Natural killer cell treated with Interleukin-12 subunit alpha and Interleukin-12 subunit beta and Interleukin-15 and Interleukin-18, amount 100 ng/mL, for 72 hours (primary cell): Measurements from ENCODE around the gene RANBP9. TPM values are rescaled to one million over a fixed set of nuclear protein-coding genes. Genes with fewer than 3 reads are reported as not detected.
A peak's percentile ranks its signal among the peaks of the same experiment; 100 is the strongest.

ENCODE experiments used
- ATAC-seq, 2 donors: fragments of 150-1000 bp; cut with Tn5 transposase in 1 of 2; sonication (Bioruptor Pico), chemical (Tn5 transposase) in 1 of 2; 2 replicates each; pipeline ENCODE4 v1.10.0; 2021
- DNase-seq: peaks from one replicate; pipeline ENCODE4 v3.0.0; 2022; ENCODE audit warnings: low spot score
- H3K27ac Mint-ChIP-seq, 2 donors: 1 replicate in 1 of 2; 2 replicates in 1 of 2; pipeline ENCODE4 v1.8.0; 2022; ENCODE audit warnings: mixed read lengths in 2 of 2, mild to moderate bottlenecking in 1 of 2, moderate library complexity in 1 of 2
- H3K27me3 Mint-ChIP-seq, 2 donors: 1 replicate in 1 of 2; 2 replicates in 1 of 2; pipeline ENCODE4 v1.8.0; 2022; ENCODE audit warnings: mixed read lengths in 2 of 2
- H3K36me3 Mint-ChIP-seq: one replicate; pipeline ENCODE4 v1.8.0; 2022; ENCODE audit warnings: mixed read lengths
- H3K4me1 Mint-ChIP-seq, 2 donors: 1 replicate in 1 of 2; 2 replicates in 1 of 2; pipeline ENCODE4 v1.8.0; 2022; ENCODE audit warnings: low read depth in 2 of 2, mixed read lengths in 2 of 2, mild to moderate bottlenecking in 1 of 2
- H3K4me3 Mint-ChIP-seq: one replicate; pipeline ENCODE4 v1.8.0; 2022; ENCODE audit warnings: mixed read lengths
- H3K9me3 Mint-ChIP-seq: 2 replicates; pipeline ENCODE4 v1.8.0; 2022; ENCODE audit warnings: mixed read lengths
- total RNA-seq, 2 donors: library from RNA; stranded (reverse); gene quantifications; one replicate each; pipeline ENCODE4 v1.2.3, GENCODE V29; 2022

Gene RANBP9
- total RNA-seq, 2 donors from 2014 or later = 49.2 to 61.1 TPM

- no peaks in the 10 kb centered on the region for H3K36me3 Mint-ChIP-seq
- H3K4me1 Mint-ChIP-seq = peaks cover 2 to 12% of the 10 kb centered on the region in 2 donors
- H3K4me3 Mint-ChIP-seq = no peak overlapping the region
- no peaks in the 10 kb centered on the region for H3K9me3 Mint-ChIP-seq
- H3K27ac Mint-ChIP-seq = no peak overlapping the region
- H3K27me3 Mint-ChIP-seq = no peaks in the 10 kb centered on the region
- DNase-seq = no peak
- no peak for ATAC-seq
Observed at GRCh38 chr6:13586603-13587542, 124.8 kb downstream of the RANBP9 start.

- ATAC-seq (no peak), DNase-seq (no peak)
- Mint-ChIP-seq H3K9me3 (no peaks in the 10 kb centered on the region), H3K4me1 (peaks cover 7 to 12% of the 10 kb centered on the region in 2 donors), H3K27me3 (no peaks in the 10 kb centered on the region), H3K4me3 (no peak overlapping the region), H3K36me3 (no peaks in the 10 kb centered on the region), H3K27ac (no peak overlapping the region)
Observed at GRCh38 chr6:13581700-13582229, 129.9 kb downstream of the RANBP9 start.

- DNase-seq = no peak
- Mint-ChIP-seq H3K27me3 (no peaks in the 10 kb centered on the region), H3K4me3 (no peak overlapping the region), H3K9me3 (no peaks in the 10 kb centered on the region), H3K4me1 (peaks cover 14 to 20% of the 10 kb centered on the region in 2 donors), H3K36me3 (no peaks in the 10 kb centered on the region), H3K27ac (no peak overlapping the region)
- ATAC-seq = no peak
Observed at GRCh38 chr6:13579911-13580310, 131.7 kb downstream of the RANBP9 start.

GRCh38 chr6:13577926-13578325, 133.7 kb downstream of the RANBP9 start:
- no peaks in the 10 kb centered on the region for H3K27me3 Mint-ChIP-seq
- peak overlapping the region in 1 of 2 donors; percentile 30 for H3K27ac Mint-ChIP-seq
- ATAC-seq (no peak), DNase-seq (no peak)
- H3K4me1 Mint-ChIP-seq = peaks cover 16 to 24% of the 10 kb centered on the region in 2 donors
- no peak overlapping the region for H3K4me3 Mint-ChIP-seq
- no peaks in the 10 kb centered on the region for H3K36me3 Mint-ChIP-seq
- no peaks in the 10 kb centered on the region for H3K9me3 Mint-ChIP-seq

GRCh38 chr6:13576017-13576416, 135.6 kb downstream of the RANBP9 start:
- peak overlapping the region; percentile 36 for H3K4me3 Mint-ChIP-seq
- H3K27ac Mint-ChIP-seq = peak overlapping the region; percentile 92 to 94
- H3K27me3 Mint-ChIP-seq = no peaks in the 10 kb centered on the region

GRCh38 chr6:13575377-13575775, 136.3 kb downstream of the RANBP9 start:
- Mint-ChIP-seq H3K9me3 (no peaks in the 10 kb centered on the region), H3K4me3 (peak overlapping the region; percentile 94), H3K27ac (peak overlapping the region; percentile 92 to 94), H3K4me1 (peaks cover 13 to 17% of the 10 kb centered on the region in 2 donors), H3K27me3 (no peaks in the 10 kb centered on the region), H3K36me3 (no peaks in the 10 kb centered on the region)
- DNase-seq (no peak), ATAC-seq (no peak)

More at GRCh38 chr6:13576017-13576416, 135.6 kb downstream of the RANBP9 start:
- no peaks in the 10 kb centered on the region for H3K9me3 Mint-ChIP-seq
- no peaks in the 10 kb centered on the region for H3K36me3 Mint-ChIP-seq
- DNase-seq (no peak), ATAC-seq (no peak)
- peaks cover 13 to 17% of the 10 kb centered on the region in 2 donors for H3K4me1 Mint-ChIP-seq

GRCh38 chr6:13574571-13575376, 136.9 kb downstream of the RANBP9 start, which contains the start of gene SIRT5:
Gene SIRT5, plus strand, starts transcription at chr6:13574601. Its CDS starts 9,510 bp downstream, at chr6:13584111.
- Mint-ChIP-seq H3K9me3 (no peaks in the 10 kb centered on the region), H3K36me3 (no peaks in the 10 kb centered on the region), H3K4me1 (peaks cover 13 to 17% of the 10 kb centered on the region in 2 donors), H3K4me3 (peak within 1 kb of the TSS; percentile 94), H3K27me3 (no peaks in the 10 kb centered on the region), H3K27ac (peak within 1 kb of the TSS; percentile 92 to 94)
- peak; percentile 82 for DNase-seq
- peak; percentile 80 to 86 for ATAC-seq

- no peaks in the 10 kb centered on the region for H3K36me3 Mint-ChIP-seq
- H3K4me1 Mint-ChIP-seq = peaks cover 13 to 17% of the 10 kb centered on the region in 2 donors
- ATAC-seq (peak; percentile 94), DNase-seq (peak; percentile 96)
- peak overlapping the region; percentile 92 to 94 for H3K27ac Mint-ChIP-seq
- H3K9me3 Mint-ChIP-seq = no peaks in the 10 kb centered on the region
- H3K4me3 Mint-ChIP-seq = peak overlapping the region; percentile 94
- H3K27me3 Mint-ChIP-seq = no peaks in the 10 kb centered on the region
Observed at GRCh38 chr6:13574149-13574570, 137.5 kb downstream of the RANBP9 start.

- Mint-ChIP-seq H3K4me3 (peak overlapping the region; percentile 94), H3K36me3 (no peaks in the 10 kb centered on the region), H3K4me1 (peaks cover 13 to 17% of the 10 kb centered on the region in 2 donors), H3K27me3 (peaks cover 2 to 3% of the 10 kb centered on the region in 2 donors), H3K27ac (peak overlapping the region; percentile 92 to 94), H3K9me3 (no peaks in the 10 kb centered on the region)
- no peak for ATAC-seq
- DNase-seq = no peak
Observed at GRCh38 chr6:13573669-13574110, 137.9 kb downstream of the RANBP9 start.

GRCh38 chr6:13572951-13573654, 138.5 kb downstream of the RANBP9 start:
- Mint-ChIP-seq H3K27me3 (peaks cover 2 to 7% of the 10 kb centered on the region in 2 donors), H3K9me3 (no peaks in the 10 kb centered on the region), H3K4me3 (peak overlapping the region; percentile 94), H3K27ac (peak overlapping the region; percentile 92 to 94), H3K36me3 (no peaks in the 10 kb centered on the region), H3K4me1 (peaks cover 13 to 17% of the 10 kb centered on the region in 2 donors)
- ATAC-seq = no peak
- DNase-seq = no peak

- Mint-ChIP-seq H3K36me3 (no peaks in the 10 kb centered on the region), H3K4me3 (peak overlapping the region; percentile 94), H3K27ac (peak overlapping the region; percentile 92 to 94), H3K27me3 (peaks cover 5 to 7% of the 10 kb centered on the region in 2 donors), H3K4me1 (peaks cover 13 to 17% of the 10 kb centered on the region in 2 donors), H3K9me3 (no peaks in the 10 kb centered on the region)
- ATAC-seq (no peak), DNase-seq (no peak)
Observed at GRCh38 chr6:13572240-13572639, 139.4 kb downstream of the RANBP9 start.
